Nephron progenitor cell (in vitro differentiated cells): ENCODE measurements around the gene MAPK7.

Source experiments
- DNase-seq: peaks from one replicate; pipeline ENCODE4 v3.0.0; 2021
- H3K27ac Mint-ChIP-seq: 2 replicates; pipeline ENCODE4 v1.8.0; 2021; ENCODE audit warnings: mild to moderate bottlenecking, moderate library complexity, mixed read lengths
- H3K27me3 Mint-ChIP-seq: 2 replicates; pipeline ENCODE4 v1.8.0; 2021; ENCODE audit warnings: mild to moderate bottlenecking, low read depth, mixed read lengths; ENCODE audit not compliant: poor library complexity
- H3K36me3 Mint-ChIP-seq: 2 replicates; pipeline ENCODE4 v1.8.0; 2021; ENCODE audit warnings: low read depth, mixed read lengths
- H3K4me1 Mint-ChIP-seq: 2 replicates; pipeline ENCODE4 v1.8.0; 2021; ENCODE audit warnings: mixed read lengths
- H3K4me3 Mint-ChIP-seq: 2 replicates; pipeline ENCODE4 v1.8.0; 2021; ENCODE audit warnings: mild to moderate bottlenecking, moderate library complexity, mixed read lengths
- H3K9me3 Mint-ChIP-seq: 2 replicates; pipeline ENCODE4 v1.8.0; 2021; ENCODE audit warnings: mild to moderate bottlenecking, moderate library complexity, mixed read lengths
- TF ChIP-seq, protein P1 (sequence below): fragments of 200-600 bp; sonication (generic); IDR thresholded peaks from 2 replicates; pipeline ENCODE4 v1.5.0; 2021; ENCODE audit warnings: antibody characterized with exemption

MAPK7 gene

DNA sequence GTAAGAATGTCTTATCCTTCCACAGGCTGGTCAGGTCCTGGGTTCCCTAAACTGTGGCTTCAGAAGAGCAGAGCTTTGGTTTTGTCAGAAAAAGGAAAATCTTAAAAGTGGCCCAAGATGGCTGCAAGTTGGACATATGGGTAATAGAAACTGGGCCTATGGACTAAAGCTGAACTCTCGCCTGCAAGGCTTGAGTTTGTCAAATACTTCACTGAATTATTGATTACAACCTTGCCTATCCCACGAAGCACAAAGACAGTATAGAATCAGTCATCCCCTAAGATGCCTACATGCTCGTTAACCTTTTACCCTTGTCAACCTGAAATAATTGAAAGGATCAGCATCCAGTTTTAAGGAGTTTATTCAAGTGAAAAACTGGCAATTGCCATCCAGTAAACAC is 53.4 kb downstream of the MAPK7 start:
- no peak for DNase-seq
- Mint-ChIP-seq H3K4me3 (no peak overlapping the region), H3K9me3 (no peaks in the 10 kb centered on the region), H3K4me1 (peaks cover 26% of the 10 kb centered on the region), H3K36me3 (no peaks in the 10 kb centered on the region), H3K27ac (peak overlapping the region; percentile 57), H3K27me3 (peaks cover 3% of the 10 kb centered on the region)
- TF ChIP-seq, protein P1, sequence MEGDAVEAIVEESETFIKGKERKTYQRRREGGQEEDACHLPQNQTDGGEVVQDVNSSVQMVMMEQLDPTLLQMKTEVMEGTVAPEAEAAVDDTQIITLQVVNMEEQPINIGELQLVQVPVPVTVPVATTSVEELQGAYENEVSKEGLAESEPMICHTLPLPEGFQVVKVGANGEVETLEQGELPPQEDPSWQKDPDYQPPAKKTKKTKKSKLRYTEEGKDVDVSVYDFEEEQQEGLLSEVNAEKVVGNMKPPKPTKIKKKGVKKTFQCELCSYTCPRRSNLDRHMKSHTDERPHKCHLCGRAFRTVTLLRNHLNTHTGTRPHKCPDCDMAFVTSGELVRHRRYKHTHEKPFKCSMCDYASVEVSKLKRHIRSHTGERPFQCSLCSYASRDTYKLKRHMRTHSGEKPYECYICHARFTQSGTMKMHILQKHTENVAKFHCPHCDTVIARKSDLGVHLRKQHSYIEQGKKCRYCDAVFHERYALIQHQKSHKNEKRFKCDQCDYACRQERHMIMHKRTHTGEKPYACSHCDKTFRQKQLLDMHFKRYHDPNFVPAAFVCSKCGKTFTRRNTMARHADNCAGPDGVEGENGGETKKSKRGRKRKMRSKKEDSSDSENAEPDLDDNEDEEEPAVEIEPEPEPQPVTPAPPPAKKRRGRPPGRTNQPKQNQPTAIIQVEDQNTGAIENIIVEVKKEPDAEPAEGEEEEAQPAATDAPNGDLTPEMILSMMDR: no peak
